MM.1S (cell line): ENCODE data around the gene SLC6A9.

Source experiments
- EZH2 ChIP-seq: fragments of 300-600 bp; sonication (generic); optimal IDR thresholded peaks from 2 replicates; pipeline ENCODE3; 2017; ENCODE audit warnings: low read depth, mild to moderate bottlenecking, antibody characterized with exemption, low read length, mixed read lengths
- TF ChIP-seq, protein P1 (sequence below): fragments of 300-600 bp; sonication (generic); IDR thresholded peaks from 2 replicates; pipeline ENCODE4 v1.5.1; 2016; ENCODE audit warnings: antibody characterized with exemption, low read length, mixed read lengths

DNA sequence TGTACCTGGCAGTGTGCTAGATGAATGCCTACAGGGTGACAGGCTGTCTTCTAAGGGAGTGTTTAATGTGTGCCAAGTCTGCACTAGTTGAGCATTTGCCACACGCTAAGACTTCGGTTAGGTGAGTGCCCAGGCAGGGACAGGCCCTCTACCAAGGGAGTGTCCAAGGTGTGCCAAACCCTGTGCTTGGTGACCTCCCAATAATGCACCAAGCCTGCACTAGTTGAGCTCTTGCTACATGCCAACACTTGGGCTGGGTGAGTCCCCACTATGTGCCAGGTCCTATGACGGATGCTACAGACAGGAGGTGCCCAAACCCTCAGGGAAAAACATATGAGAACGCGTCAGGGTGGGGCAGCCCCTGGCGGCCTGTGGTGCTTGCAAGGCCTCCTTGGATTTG lies 10.8 kb downstream of the SLC6A9 start:
- no peak for TF ChIP-seq EZH2
- TF ChIP-seq, protein P1, sequence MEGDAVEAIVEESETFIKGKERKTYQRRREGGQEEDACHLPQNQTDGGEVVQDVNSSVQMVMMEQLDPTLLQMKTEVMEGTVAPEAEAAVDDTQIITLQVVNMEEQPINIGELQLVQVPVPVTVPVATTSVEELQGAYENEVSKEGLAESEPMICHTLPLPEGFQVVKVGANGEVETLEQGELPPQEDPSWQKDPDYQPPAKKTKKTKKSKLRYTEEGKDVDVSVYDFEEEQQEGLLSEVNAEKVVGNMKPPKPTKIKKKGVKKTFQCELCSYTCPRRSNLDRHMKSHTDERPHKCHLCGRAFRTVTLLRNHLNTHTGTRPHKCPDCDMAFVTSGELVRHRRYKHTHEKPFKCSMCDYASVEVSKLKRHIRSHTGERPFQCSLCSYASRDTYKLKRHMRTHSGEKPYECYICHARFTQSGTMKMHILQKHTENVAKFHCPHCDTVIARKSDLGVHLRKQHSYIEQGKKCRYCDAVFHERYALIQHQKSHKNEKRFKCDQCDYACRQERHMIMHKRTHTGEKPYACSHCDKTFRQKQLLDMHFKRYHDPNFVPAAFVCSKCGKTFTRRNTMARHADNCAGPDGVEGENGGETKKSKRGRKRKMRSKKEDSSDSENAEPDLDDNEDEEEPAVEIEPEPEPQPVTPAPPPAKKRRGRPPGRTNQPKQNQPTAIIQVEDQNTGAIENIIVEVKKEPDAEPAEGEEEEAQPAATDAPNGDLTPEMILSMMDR, result no peak
